Activated T-helper 2 cell treated with anti-CD3 and anti-CD28 coated beads, Interferon-gamma antibody, Interleukin-2, Interleukin-4, amounts not matched to agents 10 μg/mL and 5 μg/mL and 100 μg/mL, durations not matched to agents 14 hours and 24 hours and 36 hours (primary cell): ENCODE data around the gene DYNC2LI1. TPM values are rescaled to one million over a fixed set of nuclear protein-coding genes. Genes with fewer than 3 reads are reported as not detected.
A peak's percentile ranks its signal among the peaks of the same experiment; 100 is the strongest.
"Not testable (repeated sequence)": the region's sequence is repeated elsewhere in the genome, so short reads cannot be mapped to it uniquely, and the experiment has no call there.

Experiments used
- DNase-seq: peaks from one replicate; pipeline ENCODE4 v3.0.0; 2021; ENCODE audit warnings: low spot score
- H3K27ac Mint-ChIP-seq: one replicate; pipeline ENCODE4 v1.8.0; 2021; ENCODE audit warnings: mixed read lengths
- H3K27me3 Mint-ChIP-seq: one replicate; pipeline ENCODE4 v1.8.0; 2021; ENCODE audit warnings: low read depth, mixed read lengths
- H3K36me3 Mint-ChIP-seq: one replicate; pipeline ENCODE4 v1.8.0; 2021; ENCODE audit warnings: low read depth, mixed read lengths
- H3K4me1 Mint-ChIP-seq: one replicate; pipeline ENCODE4 v1.8.0; 2021; ENCODE audit warnings: low read depth, mixed read lengths
- H3K4me3 Mint-ChIP-seq: one replicate; pipeline ENCODE4 v1.8.0; 2021; ENCODE audit warnings: low read depth, mild to moderate bottlenecking, moderate library complexity, mixed read lengths
- H3K9me3 Mint-ChIP-seq: one replicate; pipeline ENCODE4 v1.8.0; 2021; ENCODE audit warnings: mixed read lengths
- intact Hi-C: fragments of 100-400 bp; cut with micrococcal nuclease; formaldehyde crosslinking; loops from one replicate; pipeline ENCODE4 v1.15.1; 2023
- total RNA-seq: library from RNA; stranded (reverse); gene quantifications from 2 replicates; pipeline ENCODE4 v1.2.3, GENCODE V29; 2022

The DYNC2LI1 gene
- 67.7 and 71.6 TPM in 2 replicates for total RNA-seq

DNA sequence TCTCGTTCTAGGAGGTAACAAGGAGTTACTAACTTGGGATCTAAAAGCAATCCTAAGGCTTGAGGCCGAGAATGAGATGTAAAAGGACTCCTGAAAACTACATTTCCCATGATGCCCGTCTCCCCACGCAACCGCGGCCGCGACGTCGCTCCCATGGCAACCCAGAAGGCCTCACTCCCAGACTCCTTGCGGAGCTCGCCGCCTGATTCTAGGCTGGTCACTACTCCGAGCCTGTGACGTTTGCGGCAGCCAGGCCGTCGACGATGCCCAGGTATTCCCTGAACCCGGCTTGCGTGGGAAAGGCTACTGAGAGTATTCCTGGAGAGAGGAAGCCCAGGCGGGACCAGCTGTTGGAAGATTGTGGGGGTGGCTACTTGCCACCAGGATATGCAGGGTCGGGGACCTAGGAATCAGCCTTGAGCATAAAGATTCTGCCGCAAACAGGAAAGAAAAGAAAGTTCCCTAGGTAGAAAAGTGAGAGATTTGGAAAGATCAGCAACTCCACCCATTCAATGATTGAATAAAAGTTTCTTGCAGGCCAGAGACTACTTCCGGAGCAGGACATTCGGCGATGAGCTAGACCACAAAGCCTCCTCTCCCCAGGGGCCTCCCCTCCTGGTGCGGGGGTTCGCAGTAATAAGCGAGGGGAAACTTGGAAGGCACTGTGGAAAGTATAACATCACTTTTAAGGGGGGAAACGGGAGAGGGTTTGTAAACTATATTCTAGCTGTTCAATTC, at the start of gene DYNC2LI1:
TSS of gene DYNC2LI1 (plus strand) at position 164 of the 738 bp plus-strand sequence. CDS start at position 264, 100 bp downstream.
- H3K36me3 Mint-ChIP-seq: peaks cover 26% of the 10 kb centered on the region
- no peaks in the 10 kb centered on the region for H3K9me3 Mint-ChIP-seq
- H3K4me3 Mint-ChIP-seq: peak within 1 kb of the TSS; percentile 86
- intact Hi-C loops: loop anchor here (1.0 to 10.0 kb wide), 5 partner anchors 9 to 639 kb away; partner anchors contain the start of genes PPM1B and ZFP36L2
- peak; percentile 74 for DNase-seq
- no peaks in the 10 kb centered on the region for H3K27me3 Mint-ChIP-seq
- H3K27ac Mint-ChIP-seq: peak within 1 kb of the TSS; percentile 95
- peaks cover 31% of the 10 kb centered on the region for H3K4me1 Mint-ChIP-seq

DNA sequence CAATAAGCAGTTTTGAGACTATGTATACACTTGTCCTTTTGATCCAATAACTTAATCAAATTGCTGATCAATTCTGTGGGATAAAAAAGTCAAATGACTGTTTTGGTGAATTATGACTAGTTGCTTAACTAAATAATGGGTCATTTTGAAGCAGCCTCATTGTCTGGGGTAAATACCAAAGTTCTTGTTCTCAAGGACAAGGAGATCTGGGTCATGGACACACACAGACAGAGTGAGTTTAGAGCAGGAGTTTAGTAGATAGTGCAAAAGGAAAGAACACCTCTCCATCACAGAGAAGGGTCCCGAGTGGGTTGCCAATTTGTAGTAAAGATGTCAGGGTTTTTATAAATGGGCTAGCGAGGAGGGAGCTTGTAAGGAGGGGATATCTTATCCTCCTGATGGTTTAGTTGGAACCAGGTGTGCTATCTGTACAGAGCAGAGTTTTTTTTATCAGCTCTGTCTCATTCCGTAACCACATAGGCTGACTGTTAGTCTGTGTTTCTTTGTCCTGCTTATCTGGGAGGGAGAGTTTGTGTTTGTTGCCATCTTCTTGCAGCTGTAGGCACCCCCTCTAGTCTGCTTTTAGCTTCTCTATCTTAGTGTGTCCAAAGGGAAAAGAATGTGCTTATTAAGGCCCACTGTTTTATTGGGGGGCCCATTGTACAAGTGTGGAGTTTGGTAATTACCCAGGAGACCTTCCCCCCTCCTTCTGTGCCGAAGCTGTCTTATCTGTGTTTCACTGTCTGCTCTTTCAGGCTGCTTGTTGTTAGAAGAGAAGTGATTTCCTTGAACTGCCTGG, 48.9 kb upstream of the DYNC2LI1 start:
- Mint-ChIP-seq H3K27me3 (no peaks in the 10 kb centered on the region), H3K36me3 (no peaks in the 10 kb centered on the region), H3K4me1 (peaks cover 3% of the 10 kb centered on the region), H3K27ac (peak overlapping the region; percentile 6), H3K4me3 (no peak overlapping the region), H3K9me3 (no peaks in the 10 kb centered on the region)
- intact Hi-C loops: no loop called here
- DNase-seq: no peak

DNA sequence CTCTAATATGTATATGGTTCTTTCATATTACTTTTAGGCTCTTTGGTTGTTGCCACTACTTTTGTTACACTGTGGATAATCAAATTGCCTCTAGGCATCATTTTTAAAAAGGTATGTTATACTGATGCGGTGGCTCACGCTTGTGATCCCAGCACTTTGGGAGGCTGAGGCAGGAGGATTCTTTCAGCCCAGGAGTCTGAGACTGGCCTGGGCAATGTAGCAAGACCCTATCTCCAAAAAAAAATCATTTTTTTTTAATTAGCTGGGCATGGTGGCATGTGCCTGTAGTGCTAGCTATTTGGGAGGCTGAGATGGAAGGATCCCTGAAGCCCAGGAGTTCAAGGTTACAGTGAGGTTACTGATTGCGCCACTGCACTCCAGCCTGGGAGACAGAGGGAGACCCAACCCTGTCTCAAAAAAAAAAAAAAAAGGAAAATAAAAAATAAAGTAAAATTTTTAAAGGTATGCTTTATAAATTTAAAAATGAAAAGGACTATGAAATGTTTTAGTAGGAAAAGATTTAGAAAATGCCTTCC, 48.1 kb upstream of the DYNC2LI1 start:
- H3K4me3 Mint-ChIP-seq: no peak overlapping the region

DNA sequence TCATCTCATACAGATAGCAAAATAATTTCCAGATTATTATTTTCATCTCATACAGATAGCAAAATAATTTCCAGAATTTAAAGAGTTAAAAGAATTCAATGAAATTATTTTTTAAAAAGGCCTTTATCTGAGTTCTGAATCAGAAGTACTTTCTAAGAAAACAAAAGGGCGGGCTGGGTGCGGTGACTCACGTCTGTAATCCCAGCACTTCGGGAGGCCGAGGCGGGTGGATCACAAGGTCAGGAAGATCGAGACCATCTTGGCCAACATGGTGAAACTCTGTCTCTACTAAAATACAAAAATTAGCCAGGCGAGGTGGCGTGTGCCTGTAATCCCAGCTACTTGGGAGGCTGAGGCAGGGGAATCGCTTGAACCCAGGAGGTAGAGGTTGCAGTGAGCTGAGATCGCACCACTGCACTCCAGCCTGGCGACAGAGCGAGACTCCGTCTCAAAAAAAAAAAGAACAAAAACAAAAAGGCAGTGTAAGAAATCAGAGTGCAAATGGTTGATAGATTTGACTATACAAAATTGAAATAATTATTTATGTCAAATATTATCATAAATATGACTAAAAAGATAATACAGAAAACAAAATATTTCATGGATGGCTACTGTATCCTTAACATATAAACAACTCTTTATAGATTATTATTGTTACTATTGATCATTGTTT, 46.7 kb upstream of the DYNC2LI1 start:
- H3K9me3 Mint-ChIP-seq, DNase-seq, H3K4me1 Mint-ChIP-seq, H3K27me3 Mint-ChIP-seq, intact Hi-C loops, H3K4me3 Mint-ChIP-seq, H3K36me3 Mint-ChIP-seq: not testable (repeated sequence)
- H3K27ac Mint-ChIP-seq: peak overlapping the region; percentile 46

More for the DNA sequence above, 48.1 kb upstream of the DYNC2LI1 start:
- intact Hi-C loops: no loop called here
- peak overlapping the region; percentile 1 for H3K27ac Mint-ChIP-seq
- peaks cover 3% of the 10 kb centered on the region for H3K36me3 Mint-ChIP-seq
- H3K9me3 Mint-ChIP-seq: no peaks in the 10 kb centered on the region
- no peaks in the 10 kb centered on the region for H3K27me3 Mint-ChIP-seq
- peaks cover 3% of the 10 kb centered on the region for H3K4me1 Mint-ChIP-seq
- no peak for DNase-seq

DNA sequence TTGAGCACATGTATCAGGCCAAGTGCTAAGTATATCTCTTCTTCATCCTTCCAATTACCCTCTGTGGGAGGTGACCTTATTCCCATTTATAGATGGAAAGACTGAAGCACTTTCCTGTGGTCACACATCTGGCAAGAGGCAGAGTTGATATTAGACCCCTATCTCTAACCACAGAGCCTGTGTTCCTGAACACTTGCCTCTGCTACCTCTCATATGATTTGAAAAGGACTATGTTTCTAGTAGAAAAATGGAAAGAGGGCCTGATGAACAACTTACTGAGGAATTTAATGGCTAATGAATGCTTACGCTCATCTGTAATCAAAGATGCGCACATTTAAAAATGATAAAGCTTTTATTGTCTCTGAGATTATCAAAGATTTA, 46.2 kb upstream of the DYNC2LI1 start:
- Mint-ChIP-seq H3K9me3 (no peaks in the 10 kb centered on the region), H3K4me3 (no peak overlapping the region), H3K27me3 (no peaks in the 10 kb centered on the region), H3K4me1 (peaks cover 3% of the 10 kb centered on the region), H3K36me3 (peaks cover 12% of the 10 kb centered on the region), H3K27ac (no peak overlapping the region)
- DNase-seq: no peak
- intact Hi-C loops: no loop called here

DNA sequence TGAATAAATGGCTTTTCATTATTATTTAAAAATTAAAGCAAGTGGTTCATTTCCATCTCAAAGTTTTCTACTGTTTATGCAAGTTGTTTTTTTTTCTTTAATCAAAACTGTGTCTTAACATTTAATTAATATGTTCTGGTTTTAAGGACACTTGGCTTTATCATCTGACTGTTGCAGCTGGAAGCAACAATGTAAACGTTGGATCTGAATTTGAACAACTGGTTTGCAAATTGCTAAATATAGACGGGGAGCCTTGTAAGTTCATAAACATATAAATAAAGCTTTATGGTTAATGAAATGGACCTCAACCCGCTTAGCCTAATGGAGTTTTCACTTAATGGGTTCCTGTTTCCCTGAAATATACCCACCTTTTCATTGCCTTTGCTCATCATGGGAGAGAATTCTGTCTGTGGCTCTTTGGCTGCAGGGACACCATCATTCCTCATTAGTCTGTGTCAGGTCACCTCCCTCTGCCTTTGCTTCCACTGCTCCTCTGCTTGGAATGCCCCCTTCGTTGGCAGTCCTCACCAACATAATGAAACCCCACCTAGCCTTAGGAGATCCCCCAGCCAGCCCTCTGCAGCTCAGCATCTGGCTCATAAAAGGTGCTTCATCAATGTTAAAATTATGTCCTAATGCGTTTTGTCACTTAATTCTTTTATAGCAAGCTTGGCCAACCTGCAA, 44.2 kb upstream of the DYNC2LI1 start:
- Mint-ChIP-seq H3K27ac (no peak overlapping the region), H3K4me1 (peaks cover 3% of the 10 kb centered on the region), H3K27me3 (no peaks in the 10 kb centered on the region), H3K4me3 (no peak overlapping the region), H3K9me3 (no peaks in the 10 kb centered on the region), H3K36me3 (peaks cover 22% of the 10 kb centered on the region)
- no peak for DNase-seq
- intact Hi-C loops: no loop called here

DNA sequence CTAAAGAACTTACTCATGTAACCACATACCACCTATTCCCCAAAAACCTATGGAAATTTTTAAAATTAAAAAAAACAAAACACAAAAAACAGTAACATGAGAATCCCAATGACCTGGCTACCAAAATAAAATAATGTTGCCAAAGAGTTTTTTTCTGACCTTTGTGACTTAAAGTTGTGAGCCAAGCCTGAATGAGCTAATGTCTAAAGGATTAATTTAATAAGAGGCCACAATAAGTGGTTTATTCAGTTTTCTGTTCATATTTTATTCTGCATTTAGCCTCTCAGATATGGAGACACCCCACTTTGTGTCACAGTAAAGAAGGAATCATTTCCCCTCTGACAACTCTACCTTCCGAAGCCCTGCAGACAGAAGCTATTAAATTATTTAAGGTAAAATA, 42.6 kb upstream of the DYNC2LI1 start:
- Mint-ChIP-seq H3K36me3 (peaks cover 22% of the 10 kb centered on the region), H3K27me3 (no peaks in the 10 kb centered on the region), H3K4me3 (no peak overlapping the region), H3K27ac (no peak overlapping the region), H3K9me3 (no peaks in the 10 kb centered on the region), H3K4me1 (peaks cover under 1% of the 10 kb centered on the region)
- no peak for DNase-seq
- intact Hi-C loops: no loop called here

DNA sequence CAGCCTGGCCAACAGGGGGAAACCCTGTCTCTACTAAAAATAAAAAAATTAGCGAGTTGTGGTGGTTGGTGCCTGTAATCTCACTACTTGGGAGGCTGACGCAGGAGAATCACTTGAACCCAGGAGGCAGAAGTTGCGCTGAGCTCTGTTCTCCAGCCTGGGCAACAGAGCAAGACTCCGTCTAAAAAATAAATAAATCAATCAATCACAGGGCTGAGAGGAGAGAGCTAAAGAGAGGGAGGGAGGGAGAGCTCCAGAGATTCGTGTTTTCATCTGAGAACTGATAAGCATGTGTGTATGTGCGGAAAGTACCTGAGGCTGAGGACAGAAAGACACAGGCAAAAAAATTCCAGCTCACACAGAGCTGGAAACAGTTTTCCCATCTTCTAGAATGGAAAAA, 37.2 kb upstream of the DYNC2LI1 start:
- H3K36me3 Mint-ChIP-seq: peaks cover 25% of the 10 kb centered on the region
- H3K27ac Mint-ChIP-seq: peak overlapping the region; percentile 64
- intact Hi-C loops: loop anchor here (1.0 kb wide), 1 partner anchor 26 kb away; no protein-coding TSS in a partner anchor
- no peak for DNase-seq
- no peak overlapping the region for H3K4me3 Mint-ChIP-seq
- no peaks in the 10 kb centered on the region for H3K9me3 Mint-ChIP-seq
- H3K27me3 Mint-ChIP-seq: no peaks in the 10 kb centered on the region
- peaks cover 16% of the 10 kb centered on the region for H3K4me1 Mint-ChIP-seq

DNA sequence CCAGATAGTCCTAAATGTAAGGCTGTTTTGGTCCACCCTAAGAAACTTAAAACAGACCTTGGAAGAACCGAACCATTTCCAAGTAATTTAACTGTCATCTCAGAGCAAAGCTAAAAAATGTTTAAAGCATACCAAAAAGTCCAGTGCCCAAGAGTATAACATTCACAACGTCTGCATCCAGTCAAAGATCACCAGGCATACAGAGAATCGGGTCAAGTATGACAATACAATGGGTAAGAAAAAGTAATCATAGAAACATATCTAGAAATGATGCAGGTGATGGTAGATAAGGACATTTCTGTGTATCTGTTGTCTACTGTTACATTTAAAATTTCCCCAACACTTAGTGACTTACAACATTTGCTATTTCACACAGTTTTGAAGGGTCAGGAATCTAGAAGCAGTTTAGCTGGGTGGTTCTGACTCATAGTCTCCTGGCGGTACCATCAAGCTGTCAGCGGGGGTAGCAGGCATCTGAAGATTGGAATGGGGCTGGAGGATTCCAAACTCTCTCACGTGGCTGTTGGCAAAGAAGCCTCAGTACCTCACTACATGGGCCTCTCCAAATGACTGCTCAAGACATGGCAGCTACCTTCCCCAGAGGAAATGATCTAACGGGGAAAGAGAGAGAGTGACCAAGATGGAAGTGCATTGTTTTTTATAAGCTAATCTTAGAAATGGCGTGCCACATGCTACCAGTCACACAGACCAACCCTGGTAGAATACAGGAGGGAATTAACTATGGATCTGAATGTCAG, 36.6 kb upstream of the DYNC2LI1 start:
- Mint-ChIP-seq H3K27me3 (no peaks in the 10 kb centered on the region), H3K4me3 (no peak overlapping the region), H3K36me3 (peaks cover 24% of the 10 kb centered on the region), H3K27ac (peak overlapping the region; percentile 72), H3K4me1 (peaks cover 16% of the 10 kb centered on the region), H3K9me3 (no peaks in the 10 kb centered on the region)
- DNase-seq: no peak
- intact Hi-C loops: loop anchor here (1.0 kb wide), 1 partner anchor 25 kb away; no protein-coding TSS in a partner anchor

DNA sequence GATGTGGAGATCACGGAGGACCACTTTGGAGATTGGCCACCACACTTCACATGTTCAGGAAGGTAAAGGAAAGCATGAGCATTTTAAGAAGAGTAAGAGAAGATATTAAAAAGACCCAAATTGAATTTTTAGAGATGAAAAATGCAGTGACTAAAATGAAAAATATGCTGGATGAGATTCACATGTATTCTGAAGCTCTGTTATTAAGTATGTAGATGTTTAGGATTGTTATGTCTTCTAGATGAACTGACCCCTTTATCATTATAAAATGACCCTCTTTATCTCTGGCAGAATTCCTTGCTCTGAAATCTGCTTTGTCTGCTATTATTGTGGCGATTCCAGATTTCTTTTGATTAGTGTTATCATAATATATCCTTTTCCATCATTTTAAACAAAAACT, 36.0 kb upstream of the DYNC2LI1 start:
- DNase-seq: no peak
- peaks cover 19% of the 10 kb centered on the region for H3K36me3 Mint-ChIP-seq
- H3K27me3 Mint-ChIP-seq: no peaks in the 10 kb centered on the region
- H3K9me3 Mint-ChIP-seq: no peaks in the 10 kb centered on the region
- H3K4me1 Mint-ChIP-seq: peaks cover 16% of the 10 kb centered on the region
- intact Hi-C loops: loop anchor here (1.0 kb wide), 1 partner anchor 24 kb away; no protein-coding TSS in a partner anchor
- no peak overlapping the region for H3K4me3 Mint-ChIP-seq
- peak overlapping the region; percentile 72 for H3K27ac Mint-ChIP-seq

DNA sequence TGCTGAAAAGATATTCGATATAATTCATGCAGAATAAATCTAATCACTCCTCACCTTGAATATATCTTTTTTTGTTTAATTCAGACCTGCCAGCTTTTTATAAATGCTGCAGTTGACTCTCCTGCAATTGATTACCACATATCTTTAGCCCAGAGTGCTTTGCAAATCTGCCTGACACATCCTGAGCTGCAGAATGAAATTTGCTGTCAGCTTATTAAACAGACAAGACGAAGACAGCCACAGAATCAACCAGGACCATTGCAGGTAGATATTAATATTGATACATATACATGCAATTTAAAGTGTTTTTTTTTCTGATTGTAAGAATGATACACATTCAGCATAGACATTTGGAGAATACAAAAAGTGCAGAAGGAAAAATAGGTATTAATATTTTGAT, 35.6 kb upstream of the DYNC2LI1 start:
- DNase-seq: no peak
- Mint-ChIP-seq H3K36me3 (peaks cover 18% of the 10 kb centered on the region), H3K27ac (no peak overlapping the region), H3K9me3 (no peaks in the 10 kb centered on the region), H3K4me3 (no peak overlapping the region), H3K4me1 (peaks cover 16% of the 10 kb centered on the region), H3K27me3 (no peaks in the 10 kb centered on the region)
- intact Hi-C loops: no loop called here
